HG02981 (cell line): ENCODE results near the gene DGLUCY.
A peak's percentile ranks its signal among the peaks of the same experiment; 100 is the strongest.
"Not testable (repeated sequence)": the region's sequence is repeated elsewhere in the genome, so short reads cannot be mapped to it uniquely, and the experiment has no call there.

Source experiments
- ATAC-seq: cut with Tn5 transposase; IDR thresholded peaks from one replicate; pipeline ENCODE4 v1.9.1; 2021; ENCODE audit warnings: mild to moderate bottlenecking, moderate library complexity; ENCODE audit not compliant: unreplicated experiment

The DGLUCY gene

GRCh38 chr14:91138511-91139359, 24.9 kb downstream of the DGLUCY start:
- no peak for ATAC-seq

GRCh38 chr14:91139776-91140175, 25.9 kb downstream of the DGLUCY start:
- no peak for ATAC-seq

GRCh38 chr14:91140672-91141071, 26.8 kb downstream of the DGLUCY start:
- ATAC-seq: no peak

- peak; percentile 79 for ATAC-seq
Observed at GRCh38 chr14:91142214-91142668, 28.4 kb downstream of the DGLUCY start.

GRCh38 chr14:91143862-91144261, 30.0 kb downstream of the DGLUCY start:
- no peak for ATAC-seq

- no peak for ATAC-seq
Observed at GRCh38 chr14:91144425-91145145, 30.7 kb downstream of the DGLUCY start.

- ATAC-seq: no peak
Observed at GRCh38 chr14:91145391-91146160, 31.7 kb downstream of the DGLUCY start.

GRCh38 chr14:91146661-91147060, 32.8 kb downstream of the DGLUCY start:
- ATAC-seq: no peak

GRCh38 chr14:91149462-91149861, 35.6 kb downstream of the DGLUCY start:
- no peak for ATAC-seq

- ATAC-seq: no peak
Observed at GRCh38 chr14:91152499-91152898, 38.6 kb downstream of the DGLUCY start.

- no peak for ATAC-seq
Observed at GRCh38 chr14:91153360-91153759, 39.5 kb downstream of the DGLUCY start.

- ATAC-seq: no peak
Observed at GRCh38 chr14:91154851-91155625, 41.2 kb downstream of the DGLUCY start.

- no peak for ATAC-seq
Observed at GRCh38 chr14:91155626-91156089, 41.8 kb downstream of the DGLUCY start.

- not testable (repeated sequence) for ATAC-seq
Observed at GRCh38 chr14:91156142-91156666, 42.3 kb downstream of the DGLUCY start.

- not testable (repeated sequence) for ATAC-seq
Observed at GRCh38 chr14:91156877-91157276, 43.0 kb downstream of the DGLUCY start.

- ATAC-seq: no peak
Observed at GRCh38 chr14:91158091-91158790, 44.4 kb downstream of the DGLUCY start.

GRCh38 chr14:91159182-91159581, 45.3 kb downstream of the DGLUCY start:
- ATAC-seq: no peak

GRCh38 chr14:91159906-91160305, 46.0 kb downstream of the DGLUCY start:
- ATAC-seq: no peak

- ATAC-seq: no peak
Observed at GRCh38 chr14:91163316-91163715, 49.4 kb downstream of the DGLUCY start.

GRCh38 chr14:91164676-91165075, 50.8 kb downstream of the DGLUCY start:
- ATAC-seq: no peak
